Right hindlimb (tissue), 1 donor: ENCODE results near the gene NEU4.
"Not testable (repeated sequence)": the region's sequence is repeated elsewhere in the genome, so short reads cannot be mapped to it uniquely, and the experiment has no call there.

Source experiments
- DNase-seq: peaks from one replicate; pipeline ENCODE4 v3.0.0-alpha.2; 2018

NEU4 gene

DNA sequence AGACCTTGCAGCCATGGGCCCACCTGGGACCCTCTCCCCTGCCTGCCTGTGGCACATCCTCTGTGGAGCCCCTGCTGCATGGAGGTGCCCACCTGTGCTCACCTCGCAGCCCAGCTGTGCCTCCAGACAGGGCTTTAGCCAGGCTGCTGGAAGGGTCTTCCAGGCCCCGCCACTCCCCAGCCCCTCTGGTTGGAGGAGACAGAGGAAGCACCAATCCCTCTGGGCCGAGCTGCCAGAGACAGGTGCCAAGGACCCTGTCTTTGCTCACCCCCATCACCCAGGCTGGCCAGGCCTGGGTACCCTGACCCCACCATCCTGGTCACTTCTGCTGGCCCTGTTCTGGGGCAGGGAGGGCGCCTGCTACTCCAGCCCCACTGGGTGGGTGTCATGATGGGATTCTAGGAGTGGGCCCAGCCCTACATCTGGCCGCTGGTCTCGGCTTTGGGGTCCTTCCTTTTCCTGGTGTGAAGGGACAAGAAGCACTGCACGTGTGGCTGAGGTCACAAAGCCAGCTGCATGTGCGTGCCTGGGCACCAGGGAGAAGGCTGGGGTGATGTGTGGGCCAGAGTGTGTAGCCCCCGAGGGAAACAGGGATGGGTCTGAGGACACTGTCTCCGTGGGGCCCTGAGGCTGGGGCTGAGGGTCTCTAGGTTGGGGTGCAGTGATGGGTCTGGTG, 9.3 kb upstream of the NEU4 start:
- no peak for DNase-seq

DNA sequence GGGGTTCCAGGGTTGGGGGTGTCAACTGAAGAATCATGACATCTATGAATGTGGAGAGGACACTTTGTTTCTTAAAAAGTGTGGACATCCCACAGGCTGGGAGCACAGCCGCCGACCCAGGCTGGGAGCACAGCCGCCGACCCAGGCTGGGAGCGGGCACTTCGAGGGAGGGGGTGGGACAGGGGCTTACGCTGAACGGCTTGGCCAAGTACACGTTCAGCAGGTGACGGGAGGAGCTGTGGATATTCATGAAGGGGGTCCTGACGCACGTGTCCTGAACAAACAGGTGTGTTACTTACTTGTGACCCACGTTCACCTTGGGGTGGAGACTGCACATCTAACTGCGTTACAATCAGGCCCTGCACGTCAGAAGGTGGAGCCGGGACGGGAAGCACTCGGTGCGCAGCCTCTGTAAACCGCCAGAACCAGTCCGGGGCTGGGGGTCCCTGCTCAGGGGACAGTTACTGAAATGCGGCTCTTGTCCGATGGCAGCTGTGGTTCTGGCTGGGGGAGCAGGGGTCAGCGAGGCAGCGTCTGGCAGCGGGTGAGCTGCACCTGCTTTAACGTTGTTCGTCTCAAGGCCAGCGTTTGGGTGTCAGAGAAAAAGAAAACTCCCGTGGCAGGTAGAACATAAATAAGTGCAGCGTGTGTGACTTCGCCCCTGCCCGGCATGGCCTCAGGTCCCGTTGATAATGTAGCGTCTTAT, 8.6 kb upstream of the NEU4 start:
- not testable (repeated sequence) for DNase-seq

DNA sequence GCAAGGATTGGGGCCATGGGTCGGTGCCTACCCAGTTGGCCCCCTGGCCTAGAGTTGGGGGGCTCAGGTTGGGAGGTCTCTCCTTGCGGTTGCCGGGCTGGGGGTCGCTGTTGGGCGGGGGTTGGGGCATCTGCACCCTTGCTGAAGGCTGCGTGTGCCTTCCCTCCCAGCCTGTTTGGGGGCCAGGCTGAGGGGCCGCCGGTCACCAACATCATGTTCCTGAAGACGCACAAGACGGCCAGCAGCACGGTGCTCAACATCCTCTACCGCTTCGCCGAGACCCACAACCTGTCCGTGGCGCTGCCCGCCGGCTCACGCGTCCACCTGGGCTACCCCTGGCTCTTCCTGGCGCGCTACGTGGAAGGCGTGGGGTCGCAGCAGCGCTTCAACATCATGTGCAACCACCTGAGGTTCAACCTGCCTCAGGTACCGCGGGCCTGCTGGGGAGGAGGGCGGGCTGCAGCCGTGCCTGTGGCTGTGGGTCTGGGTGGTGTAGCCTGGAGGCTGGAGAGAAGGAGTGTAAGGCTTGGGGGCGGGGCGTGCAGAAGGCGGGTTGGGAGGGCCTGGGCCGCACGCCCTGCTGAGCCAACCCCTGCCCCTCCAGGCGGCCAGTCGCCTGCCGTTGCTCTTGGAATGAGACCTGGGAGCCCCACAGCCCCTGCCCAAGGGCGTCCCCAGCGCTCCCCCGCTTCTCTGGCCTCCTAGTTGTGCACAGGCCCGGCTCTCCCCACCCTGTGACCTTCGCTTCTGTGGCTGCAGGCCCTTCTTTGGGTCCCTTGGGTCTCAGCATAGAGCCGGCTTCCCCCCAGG, 7.2 kb upstream of the NEU4 start:
- DNase-seq = no peak

DNA sequence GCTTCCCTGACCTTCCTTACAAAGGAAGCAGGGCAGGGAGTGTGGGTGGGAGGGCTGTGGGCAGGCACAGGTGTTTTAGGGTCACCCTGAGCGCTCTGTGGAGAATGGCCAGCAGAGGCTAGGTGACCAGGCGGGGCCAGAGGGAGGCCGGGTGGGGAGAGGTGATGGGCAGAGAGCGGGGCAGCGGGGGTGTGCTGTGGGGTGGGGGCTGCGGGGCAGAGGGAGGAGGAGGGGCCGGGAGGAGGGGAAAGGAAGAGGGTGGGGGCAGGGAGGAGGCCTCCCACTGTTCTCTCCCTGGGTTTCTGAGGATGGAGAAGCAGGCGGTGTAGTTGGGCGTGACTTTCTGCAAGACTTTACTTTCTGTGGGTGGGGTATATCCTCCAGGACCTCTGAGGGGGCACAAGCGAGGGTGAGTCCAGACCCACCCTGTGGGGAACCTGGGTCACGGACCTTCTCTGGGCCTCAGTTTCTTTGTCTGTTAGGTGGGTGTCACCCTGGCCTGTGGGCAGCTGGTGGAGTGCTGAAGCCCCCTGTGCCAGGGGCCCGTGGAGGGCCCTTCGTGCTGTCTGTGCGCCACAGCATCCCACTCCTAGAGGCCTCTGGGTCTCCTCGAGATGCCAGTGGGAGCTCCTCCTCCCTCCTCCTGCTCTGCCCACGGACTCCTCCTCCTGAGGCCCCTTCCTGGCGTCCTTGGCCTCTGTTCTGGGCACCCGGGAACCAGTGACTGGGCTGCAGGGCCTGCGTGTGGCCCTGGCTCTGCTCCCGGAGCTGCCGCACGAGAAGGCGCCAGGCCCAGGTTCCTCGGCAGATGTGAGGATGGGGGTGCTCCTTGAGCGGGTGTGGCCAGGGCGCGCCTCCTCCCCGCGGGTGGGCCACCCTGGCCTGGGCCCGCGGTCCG, 6.3 kb upstream of the NEU4 start:
- no peak for DNase-seq

DNA sequence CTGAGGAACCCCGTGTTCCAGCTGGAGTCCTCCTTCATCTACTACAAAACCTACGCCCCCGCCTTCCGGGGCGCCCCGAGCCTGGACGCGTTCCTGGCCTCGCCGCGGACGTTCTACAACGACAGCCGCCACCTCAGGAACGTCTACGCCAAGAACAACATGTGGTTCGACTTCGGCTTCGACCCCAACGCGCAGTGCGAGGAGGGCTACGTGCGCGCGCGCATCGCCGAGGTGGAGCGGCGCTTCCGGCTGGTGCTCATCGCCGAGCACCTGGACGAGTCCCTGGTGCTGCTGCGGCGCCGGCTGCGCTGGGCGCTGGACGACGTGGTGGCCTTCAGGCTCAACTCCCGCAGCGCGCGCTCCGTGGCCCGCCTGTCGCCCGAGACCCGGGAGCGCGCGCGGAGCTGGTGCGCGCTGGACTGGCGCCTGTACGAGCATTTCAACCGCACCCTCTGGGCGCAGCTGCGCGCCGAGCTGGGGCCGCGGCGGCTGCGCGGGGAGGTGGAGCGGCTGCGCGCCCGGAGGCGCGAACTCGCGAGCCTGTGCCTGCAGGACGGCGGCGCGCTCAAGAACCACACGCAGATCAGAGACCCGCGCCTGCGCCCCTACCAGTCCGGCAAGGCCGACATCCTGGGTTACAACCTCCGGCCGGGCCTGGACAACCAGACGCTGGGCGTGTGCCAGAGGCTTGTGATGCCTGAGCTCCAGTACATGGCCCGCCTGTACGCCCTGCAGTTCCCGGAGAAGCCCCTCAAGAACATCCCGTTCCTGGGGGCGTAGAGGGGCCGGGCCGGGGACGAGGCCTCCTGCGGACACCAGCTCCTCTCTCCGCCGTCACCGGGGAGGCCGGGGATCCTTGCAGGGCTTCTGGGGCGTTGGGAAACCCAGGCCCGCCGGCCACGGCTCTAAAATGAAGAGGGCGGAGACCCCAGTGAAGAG, 5.3 kb upstream of the NEU4 start:
- peak; percentile 80 for DNase-seq

DNA sequence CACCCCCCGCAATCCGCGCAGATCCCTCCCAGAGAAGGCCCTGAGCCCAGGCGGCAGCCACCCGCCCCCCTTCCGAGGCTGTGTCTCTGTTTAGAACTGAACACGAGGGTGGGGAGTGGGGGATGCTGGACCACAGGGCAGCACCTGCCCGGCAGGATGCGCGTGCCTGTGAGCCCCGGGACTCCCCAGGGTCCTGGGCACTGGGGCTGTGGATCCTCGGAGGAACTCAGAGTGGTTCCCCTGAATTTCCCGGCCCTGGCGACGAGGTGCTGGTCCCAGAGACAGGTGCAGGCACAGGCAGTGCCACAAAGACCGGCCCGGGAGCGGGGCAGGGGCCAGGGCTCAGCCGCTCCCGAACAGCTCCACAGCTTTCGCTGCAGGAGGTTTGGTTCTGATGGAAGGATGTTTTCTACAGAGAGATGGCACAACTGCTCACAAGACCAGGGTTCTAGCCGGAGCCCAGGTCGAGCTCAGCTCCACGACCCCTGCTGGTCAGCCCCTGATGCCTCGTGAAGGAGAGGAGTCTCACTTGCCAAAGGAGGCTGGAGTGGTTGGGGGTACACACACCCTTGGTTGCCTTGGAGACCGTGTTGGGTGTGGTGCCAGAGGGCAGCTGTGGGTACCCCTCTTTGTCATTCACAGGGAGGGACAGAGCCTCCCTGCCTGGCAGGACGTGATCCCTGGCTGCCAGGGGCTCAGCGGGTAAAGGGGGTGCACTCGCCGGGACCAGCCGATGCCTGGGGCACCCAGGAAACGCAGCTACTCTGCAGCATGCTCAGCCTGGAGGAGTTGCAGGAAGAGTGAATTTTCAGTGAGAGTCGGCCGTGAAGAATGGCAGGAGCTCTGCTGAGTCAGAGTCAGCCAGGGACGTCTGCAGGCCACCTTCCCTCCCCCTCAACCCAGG, 4.4 kb upstream of the NEU4 start:
- no peak for DNase-seq

DNA sequence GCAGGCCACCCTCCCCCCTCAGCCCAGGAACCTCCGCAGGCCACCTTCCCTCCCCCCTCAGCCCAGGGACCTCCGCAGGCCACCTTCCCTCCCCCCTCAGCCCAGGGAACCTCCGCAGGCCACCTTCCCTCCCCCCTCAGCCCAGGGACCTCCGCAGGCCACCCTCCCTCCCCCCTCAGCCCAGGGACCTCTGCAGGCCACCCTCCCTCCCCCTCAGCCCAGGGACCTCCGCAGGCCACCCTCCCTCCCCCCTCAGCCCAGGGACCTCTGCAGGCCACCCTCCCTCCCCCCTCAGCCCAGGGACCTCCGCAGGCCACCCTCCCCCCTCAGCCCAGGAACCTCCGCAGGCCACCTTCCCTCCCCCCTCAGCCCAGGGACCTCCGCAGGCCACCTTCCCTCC, 2.8 kb upstream of the NEU4 start:
- DNase-seq = not testable (repeated sequence)

DNA sequence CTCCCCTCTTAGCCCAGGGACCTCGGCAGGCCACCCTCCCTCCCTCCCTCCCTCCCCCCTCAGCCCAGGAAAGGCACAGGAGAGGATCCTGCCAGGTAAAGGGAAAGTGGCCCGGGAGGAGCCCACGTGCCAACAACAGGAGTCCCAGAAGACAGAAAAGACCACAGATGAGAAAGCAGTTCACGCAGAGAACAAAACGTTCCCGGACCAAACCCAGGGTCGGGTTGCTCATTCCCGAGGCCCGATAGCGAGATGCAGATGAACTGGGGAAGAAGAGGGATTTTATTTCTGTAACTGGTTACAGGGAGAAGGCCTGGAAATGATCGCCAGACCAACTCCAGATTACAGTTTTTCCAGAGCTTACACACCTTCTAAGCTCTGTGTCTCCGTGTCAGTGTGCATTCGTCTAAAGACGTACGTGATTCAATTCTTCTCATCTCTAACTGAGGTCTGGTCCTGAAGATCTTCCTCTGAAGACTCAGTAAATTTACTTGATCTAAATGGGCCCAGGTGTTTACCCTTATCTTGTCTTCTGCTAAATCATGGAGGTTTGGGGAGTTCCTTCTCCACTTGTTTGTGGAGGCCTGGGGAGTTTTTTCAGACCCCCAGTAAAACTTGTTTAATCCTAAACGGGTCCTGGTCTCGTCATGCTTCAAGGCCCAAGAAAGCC, 807 bp upstream of the NEU4 start:
- DNase-seq = no peak

DNA sequence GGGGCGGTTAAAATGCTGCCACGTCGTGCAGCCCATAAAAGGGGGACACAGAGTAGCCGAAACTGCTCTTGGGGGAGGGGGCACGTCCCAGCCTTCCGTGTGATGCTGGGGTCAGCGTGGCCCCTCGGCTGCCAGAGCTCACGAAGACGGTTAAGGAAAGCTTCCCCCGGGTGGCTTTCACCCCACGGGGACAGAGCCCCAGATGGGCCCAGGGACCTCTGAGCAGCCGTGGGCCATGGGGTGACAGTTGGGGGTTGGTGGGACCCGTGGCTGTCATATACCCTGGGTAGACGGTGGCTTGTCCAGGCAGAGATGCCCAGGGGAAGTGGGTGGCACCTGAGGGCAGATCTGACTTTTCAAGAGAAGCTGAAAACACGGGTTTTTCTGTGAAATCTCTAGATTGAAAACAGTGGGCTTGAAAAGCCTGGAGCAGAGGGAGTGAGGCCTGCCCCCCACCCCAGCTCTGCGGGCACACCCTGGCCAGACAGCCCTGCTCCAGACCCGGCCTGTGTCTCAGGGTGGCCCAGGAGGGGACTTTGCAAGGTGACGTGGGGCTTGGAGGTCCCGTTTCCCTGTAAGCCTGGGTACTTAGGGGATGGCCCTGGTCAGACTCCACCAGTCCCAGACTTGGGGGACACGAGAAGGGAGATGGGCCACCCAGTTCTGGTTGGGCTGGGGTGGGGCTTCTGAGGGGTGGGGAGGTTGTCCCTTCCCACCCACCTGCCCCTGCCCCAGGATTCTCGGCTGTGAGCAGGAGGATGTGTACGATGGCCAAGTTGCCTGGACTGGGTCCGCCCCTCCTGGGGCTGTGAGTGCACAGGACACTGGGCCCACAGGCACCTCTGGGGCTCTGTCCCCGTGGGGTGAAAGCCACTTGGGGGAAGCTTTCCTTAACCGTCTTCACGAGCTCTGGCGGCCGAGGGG, 652 bp downstream of the NEU4 start:
- DNase-seq = no peak

DNA sequence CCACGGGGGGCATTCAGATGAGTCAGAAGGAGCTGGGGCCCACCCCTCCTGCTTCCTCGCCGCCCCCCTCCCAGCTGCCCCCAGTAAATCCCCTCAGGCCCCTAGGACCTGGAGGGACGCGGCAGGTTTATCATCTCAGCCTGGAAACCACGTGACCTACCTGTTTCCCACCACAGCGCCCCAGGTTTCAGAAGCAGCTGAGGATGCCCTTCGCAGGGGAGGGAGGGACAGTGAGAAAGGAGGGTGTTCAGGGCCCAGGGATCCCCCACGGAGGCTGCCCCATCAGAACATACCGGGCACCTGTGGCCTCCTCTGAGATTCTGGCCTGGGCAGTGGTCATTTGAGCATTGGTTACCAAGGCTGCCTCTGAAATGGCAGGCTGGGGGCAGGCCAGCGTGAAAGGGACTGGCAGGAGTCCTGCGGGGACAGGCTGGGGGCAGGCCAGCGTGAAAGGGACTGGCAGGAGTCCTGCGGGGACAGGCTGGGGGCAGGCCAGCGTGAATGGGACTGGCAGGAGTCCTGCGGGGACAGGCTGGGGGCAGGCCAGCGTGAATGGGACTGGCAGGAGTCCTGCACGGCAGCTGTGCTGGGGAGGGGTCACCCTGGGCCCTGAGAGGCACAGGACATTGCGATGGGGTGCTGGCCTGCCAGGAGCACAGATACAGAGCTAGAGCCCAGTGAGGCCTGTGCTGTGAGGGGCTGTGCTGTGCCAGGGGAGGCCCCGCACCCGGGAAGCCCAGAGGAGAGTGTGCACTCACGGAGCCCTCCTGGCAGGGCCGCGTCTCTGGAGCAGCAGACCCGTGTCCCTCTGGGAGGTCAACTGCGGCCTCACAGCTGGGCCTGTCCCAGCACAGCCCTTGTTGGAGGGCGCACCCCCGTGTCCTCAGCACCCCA, 1.6 kb downstream of the NEU4 start:
- no peak for DNase-seq

DNA sequence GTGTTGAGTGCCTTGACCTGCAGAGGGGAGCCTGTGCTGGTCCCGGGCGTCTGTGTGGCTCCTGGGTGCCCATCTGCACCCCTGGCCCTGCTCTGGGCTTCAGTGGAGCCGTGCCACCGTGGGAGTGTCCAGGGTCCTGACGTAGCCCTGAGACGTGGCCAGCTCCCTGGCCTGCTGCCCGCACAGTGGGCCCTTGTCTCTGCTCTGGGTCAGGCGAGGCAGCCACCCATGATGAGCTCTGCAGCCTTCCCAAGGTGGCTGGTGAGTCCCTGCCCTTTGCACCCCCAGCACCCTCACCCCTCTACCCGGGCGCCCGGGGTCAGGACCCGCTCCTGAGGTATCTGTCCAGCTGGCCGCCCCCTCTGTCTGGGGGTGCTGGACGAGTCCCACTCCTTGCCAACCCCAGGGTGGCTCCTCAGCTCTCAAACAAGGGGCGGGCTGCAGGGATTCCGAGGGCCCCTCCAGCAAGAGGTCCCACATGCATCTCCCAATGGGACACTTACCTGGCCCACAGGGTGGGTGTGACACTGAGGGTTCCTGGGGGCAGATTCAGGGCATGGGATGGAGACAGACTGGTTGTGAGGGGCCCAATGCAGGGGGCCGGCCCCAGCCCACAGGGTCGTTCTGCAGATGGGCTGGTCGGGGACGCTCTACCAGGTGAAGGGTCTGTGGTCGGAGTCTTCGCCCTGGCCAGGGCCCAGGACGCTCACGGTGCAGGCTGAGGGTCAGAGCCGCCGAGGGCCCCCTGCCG, 2.4 kb downstream of the NEU4 start:
- DNase-seq = no peak

DNA sequence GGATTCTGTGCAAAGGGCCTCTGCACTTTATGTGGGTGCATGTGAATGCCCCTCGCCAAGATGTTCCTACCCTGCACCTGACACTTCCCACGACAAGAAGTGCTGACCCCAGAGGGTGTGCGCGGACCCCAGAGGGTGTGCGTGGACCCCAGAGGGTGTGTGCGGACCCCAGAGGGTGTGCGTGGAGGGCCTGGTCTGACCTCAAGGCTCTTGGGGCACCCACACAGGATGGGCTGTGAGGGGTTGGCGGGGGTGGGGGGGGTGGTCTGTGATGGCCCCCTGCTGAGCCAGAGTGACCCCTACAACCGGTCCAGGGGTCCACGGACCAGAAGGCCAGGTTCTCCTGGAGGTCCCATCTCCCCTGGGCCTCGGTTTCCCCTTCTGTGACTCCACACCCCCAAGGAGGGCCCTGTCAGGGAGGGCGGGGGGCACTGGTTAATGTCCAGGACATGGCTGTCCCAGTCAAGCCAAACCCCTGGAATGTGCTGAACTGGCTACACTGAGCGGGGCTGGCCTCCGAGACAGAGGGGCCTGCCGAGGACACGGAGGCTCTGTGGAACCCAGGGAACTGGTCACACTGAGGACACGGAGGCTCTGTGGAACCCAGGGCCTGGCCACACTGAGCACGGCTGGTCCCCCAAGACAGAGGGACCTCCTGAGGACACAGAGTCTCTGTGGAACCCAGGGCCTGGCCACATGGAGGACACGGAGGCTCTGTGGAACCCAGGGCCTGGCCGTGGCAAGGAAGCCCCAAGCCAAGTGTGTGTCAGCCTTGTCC, 3.1 kb downstream of the NEU4 start:
- DNase-seq = no peak

DNA sequence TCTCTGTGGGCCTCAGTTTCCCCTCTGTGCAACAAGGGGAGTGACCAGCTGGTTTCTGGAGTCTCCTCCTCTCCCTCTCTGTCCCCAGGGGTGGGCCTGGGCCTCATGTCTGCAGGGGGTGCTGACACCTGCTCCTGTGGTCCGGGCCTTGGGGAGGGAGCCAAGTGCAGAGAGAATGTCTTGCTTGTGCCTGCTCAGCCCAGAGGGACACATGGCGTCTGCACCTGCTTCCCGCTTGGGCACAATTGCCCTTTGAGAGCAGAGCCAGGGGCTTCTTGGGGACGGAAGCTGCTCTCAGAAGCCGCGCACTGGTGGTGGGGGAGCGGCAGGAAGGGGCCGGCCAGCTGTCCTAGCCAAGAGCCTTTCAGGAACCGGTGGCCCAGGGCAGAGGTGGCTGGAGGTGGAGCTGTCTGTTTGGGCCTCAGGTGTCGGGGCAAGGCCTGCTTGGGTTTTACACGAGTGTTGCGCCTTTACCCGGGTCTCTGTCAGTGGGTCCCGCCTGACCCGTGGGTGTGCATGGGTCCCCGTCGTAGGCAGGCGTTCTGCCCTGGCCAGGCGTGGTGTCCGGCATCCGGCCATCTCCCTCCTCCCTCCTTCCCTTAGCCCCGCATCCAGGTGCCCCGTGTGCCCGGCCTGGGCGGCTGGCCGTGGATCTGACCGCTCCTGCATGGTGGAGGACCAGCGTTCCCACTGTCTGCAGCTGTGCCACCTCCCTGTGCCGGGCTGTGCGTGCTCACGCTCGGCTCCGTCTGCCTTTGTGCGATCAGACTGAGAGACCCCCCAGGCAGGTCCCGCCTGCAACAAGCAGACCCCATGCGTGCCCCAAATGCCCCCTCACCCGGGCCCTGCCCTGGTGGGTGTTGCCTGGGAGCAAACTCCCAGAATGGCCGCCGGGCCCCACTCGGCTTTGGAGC, 4.0 kb downstream of the NEU4 start:
- DNase-seq = peak; percentile 69

DNA sequence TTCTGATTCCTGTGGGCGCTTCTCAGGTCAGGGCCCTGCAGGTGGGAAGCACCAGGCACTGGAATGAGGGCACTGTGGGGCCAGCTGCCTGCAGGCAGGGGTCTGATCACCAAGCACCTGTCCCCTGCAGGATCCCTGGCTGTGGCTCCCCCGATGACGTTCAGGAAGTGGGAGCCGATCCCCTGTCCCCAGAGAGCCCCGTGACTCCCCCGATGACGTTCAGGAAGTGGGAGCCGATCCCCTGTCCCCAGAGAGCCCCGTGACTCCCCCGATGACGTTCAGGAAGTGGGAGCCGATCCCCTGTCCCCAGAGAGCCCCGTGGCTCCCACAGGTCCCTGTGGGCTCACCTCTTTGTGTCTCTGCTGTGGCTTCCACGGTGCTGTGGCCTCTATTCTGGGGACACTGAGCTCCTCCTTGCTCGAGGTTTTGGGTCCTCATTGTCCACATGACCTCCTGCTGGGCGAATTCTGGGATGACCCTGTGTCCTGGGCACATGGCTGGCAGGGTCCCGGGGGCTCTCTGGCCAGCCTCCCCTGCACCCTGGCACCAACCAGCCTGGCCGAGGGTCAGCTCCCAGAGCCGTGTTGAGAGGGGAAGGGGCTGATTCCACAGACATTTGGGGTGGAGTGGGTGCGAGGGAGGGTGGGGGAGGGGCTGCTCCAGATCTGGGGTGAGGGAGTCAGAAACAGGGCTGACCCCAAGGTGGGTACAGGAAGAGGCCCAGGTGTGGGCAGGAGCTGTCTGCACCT, 4.8 kb downstream of the NEU4 start:
- no peak for DNase-seq

DNA sequence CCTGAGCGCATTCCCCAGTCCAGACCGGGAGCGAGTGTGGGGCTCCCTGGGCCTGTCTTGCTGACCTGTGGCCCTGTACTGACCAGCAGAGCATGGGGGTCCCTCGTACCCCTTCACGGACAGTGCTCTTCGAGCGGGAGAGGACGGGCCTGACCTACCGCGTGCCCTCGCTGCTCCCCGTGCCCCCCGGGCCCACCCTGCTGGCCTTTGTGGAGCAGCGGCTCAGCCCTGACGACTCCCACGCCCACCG, 5.3 kb downstream of the NEU4 start:
- DNase-seq = no peak
